Prostate gland (tissue), 2 donors: ENCODE data around the gene ZNF628. TPM values are rescaled to one million over a fixed set of nuclear protein-coding genes. Genes with fewer than 3 reads are reported as not detected.

Experiments used
- DNase-seq: peaks from one replicate; pipeline ENCODE4 v3.0.0-alpha.2; 2019; ENCODE audit warnings: low spot score
- H3K27ac ChIP-seq, 2 donors: fragments of 200-600 bp; sonication (generic); 2 replicates each; pipeline ENCODE4 v1.5.1; 2017 to 2019
- H3K27me3 ChIP-seq: fragments of 200-600 bp; sonication (generic); replicated peaks from 2 replicates; pipeline ENCODE4 v1.5.1; 2019; ENCODE audit not compliant: insufficient read depth
- H3K36me3 ChIP-seq, 2 donors: fragments of 200-600 bp; sonication (generic); 1 replicate in 1 of 2; 2 replicates in 1 of 2; pipeline versions ENCODE4 v1.5.1 to v1.8.1; 2017 to 2019
- H3K4me1 ChIP-seq: fragments of 200-600 bp; sonication (generic); replicated peaks from 2 replicates; pipeline ENCODE4 v1.5.1; 2019
- H3K4me3 ChIP-seq, 2 donors: fragments of 200-600 bp; sonication (generic); 2 replicates each; pipeline ENCODE4 v1.5.1; 2017 to 2019
- H3K9me3 ChIP-seq: fragments of 200-600 bp; sonication (generic); 2 replicates; pipeline ENCODE4 v1.5.1; 2017
- CTCF ChIP-seq, 4 experiments: fragments of 200-600 bp in 2 of 4; fragments of 450-650 bp in 2 of 4; sonication (generic) in 2 of 4; IDR thresholded peaks; 1 replicate in 3 of 4; 2 replicates in 1 of 4; pipeline ENCODE4 v1.5.1; 2016 to 2019; ENCODE audit warnings: antibody characterized with exemption in 4 of 4, mild to moderate bottlenecking in 2 of 4, moderate library complexity in 2 of 4
- POLR2A ChIP-seq: fragments of 450-650 bp; IDR thresholded peaks from one replicate; pipeline ENCODE4 v1.6.1; 2016; ENCODE audit warnings: antibody characterized with exemption, mild to moderate bottlenecking
- POLR2AphosphoS5 ChIP-seq: sonication (generic); formaldehyde crosslinking; IDR thresholded peaks from one replicate; pipeline ENCODE4 v1.6.1; 2017; ENCODE audit warnings: antibody characterized with exemption
- WGBS: methylation state at CpG from one replicate; pipeline ENCODE4 v1.1.5; 2018; 5-methylcytosine and 5-hydroxymethylcytosine counted together
- intact Hi-C: fragments of 100-400 bp; cut with DNase I; formaldehyde crosslinking; loops from one replicate; pipeline ENCODE4 v1.14.2; 2022
- total RNA-seq, 2 donors: library from RNA; depleted of rRNA; stranded (reverse); fragments of >200 nt; gene quantifications; one replicate each; pipeline ENCODE4 v1.1.0, GENCODE V29; 2016

The ZNF628 gene
- total RNA-seq, 2 donors from 2014 or later = 10.9 to 66.4 TPM

DNA sequence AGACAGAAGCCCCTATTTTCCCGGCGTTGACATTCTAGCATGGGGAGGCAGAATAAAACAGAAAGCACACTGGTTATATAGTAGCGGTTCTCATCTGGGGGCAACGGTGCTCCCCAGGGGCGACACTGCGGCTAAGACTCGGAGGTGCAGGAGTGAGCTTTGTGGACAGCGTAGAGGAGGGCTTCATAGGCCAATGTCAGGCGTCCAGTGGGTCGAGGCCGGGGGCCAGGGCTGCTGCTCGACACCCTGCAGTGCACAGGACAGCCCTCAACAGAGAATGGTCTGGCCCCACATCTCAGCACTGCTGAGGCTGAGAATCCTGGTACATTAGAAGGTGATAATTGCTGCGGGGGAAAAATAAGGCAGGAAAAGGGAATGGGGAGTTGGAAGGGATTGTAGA, 1.5 kb downstream of the ZNF628 start:
- no peak for TF ChIP-seq POLR2A
- no peak for TF ChIP-seq CTCF (IDR thresholded peaks at IDR 0.05)
- TF ChIP-seq POLR2AphosphoS5 = no peak
- WGBS = 84% methylated on average over 13 of the region's 13 CpGs
- intact Hi-C loops = no loop called here

DNA sequence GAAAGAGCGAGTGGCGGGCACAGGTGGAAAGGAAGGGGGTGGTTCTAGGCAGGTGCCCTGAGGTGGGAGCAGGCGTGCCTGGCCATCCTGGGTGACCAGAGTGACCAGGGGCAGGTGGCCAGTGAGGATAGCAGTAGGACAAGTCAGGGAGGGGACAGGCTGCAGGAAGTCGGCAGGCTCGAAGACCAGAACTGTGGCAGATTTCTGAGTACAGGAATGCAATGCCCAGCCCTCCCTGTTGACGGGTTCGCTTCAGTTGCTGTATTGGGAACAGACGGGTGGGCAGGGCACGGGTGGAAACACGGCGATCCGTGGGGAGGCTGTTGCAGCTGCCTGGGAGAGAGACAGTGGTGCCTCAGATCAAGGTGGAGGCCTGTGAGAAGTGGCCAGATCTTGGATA, 1.9 kb downstream of the ZNF628 start:
- H3K27me3 ChIP-seq = no peaks in the 10 kb centered on the region
- no peak overlapping the region for H3K27ac ChIP-seq
- H3K4me1 ChIP-seq = no peaks in the 10 kb centered on the region
- H3K4me3 ChIP-seq = no peak overlapping the region
- H3K9me3 ChIP-seq = no peaks in the 10 kb centered on the region
- TF ChIP-seq POLR2AphosphoS5 = no peak
- no peak for TF ChIP-seq CTCF (IDR thresholded peaks at IDR 0.05)
- no peak for TF ChIP-seq POLR2A
- H3K36me3 ChIP-seq = peaks cover 0 to 5% of the 10 kb centered on the region in 2 donors
- DNase-seq = no peak
- WGBS = 85% methylated on average over 12 of the region's 12 CpGs
- intact Hi-C loops = no loop called here

More for the DNA sequence above, 1.5 kb downstream of the ZNF628 start:
- DNase-seq = no peak
- no peak overlapping the region for H3K4me3 ChIP-seq
- H3K4me1 ChIP-seq = no peaks in the 10 kb centered on the region
- peaks cover 0 to under 1% of the 10 kb centered on the region in 2 donors for H3K36me3 ChIP-seq
- no peaks in the 10 kb centered on the region for H3K9me3 ChIP-seq
- no peaks in the 10 kb centered on the region for H3K27me3 ChIP-seq
- H3K27ac ChIP-seq = no peak overlapping the region

DNA sequence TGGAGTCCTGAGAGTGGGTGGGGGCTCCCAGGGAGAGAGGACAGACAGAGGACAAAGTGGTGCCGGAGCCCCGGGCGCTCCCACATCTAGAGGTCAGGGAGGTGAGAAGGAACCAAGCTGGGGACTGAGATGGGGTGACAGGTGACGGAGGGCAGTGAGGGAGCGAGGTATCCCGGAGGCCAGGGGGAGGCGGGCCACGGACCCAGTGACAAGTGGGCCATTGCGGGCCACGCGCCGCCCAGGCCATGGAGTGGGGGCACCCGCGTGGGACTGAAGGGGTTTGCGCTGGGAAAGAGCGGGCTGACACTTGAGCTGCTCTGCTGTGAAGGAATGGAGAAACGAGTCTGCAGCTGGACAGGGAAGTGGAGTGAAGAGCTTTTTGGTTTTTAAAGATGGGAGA, 2.6 kb downstream of the ZNF628 start:
- no peak for TF ChIP-seq POLR2AphosphoS5
- TF ChIP-seq POLR2A = no peak
- no peak for TF ChIP-seq CTCF (IDR thresholded peaks at IDR 0.05)

DNA sequence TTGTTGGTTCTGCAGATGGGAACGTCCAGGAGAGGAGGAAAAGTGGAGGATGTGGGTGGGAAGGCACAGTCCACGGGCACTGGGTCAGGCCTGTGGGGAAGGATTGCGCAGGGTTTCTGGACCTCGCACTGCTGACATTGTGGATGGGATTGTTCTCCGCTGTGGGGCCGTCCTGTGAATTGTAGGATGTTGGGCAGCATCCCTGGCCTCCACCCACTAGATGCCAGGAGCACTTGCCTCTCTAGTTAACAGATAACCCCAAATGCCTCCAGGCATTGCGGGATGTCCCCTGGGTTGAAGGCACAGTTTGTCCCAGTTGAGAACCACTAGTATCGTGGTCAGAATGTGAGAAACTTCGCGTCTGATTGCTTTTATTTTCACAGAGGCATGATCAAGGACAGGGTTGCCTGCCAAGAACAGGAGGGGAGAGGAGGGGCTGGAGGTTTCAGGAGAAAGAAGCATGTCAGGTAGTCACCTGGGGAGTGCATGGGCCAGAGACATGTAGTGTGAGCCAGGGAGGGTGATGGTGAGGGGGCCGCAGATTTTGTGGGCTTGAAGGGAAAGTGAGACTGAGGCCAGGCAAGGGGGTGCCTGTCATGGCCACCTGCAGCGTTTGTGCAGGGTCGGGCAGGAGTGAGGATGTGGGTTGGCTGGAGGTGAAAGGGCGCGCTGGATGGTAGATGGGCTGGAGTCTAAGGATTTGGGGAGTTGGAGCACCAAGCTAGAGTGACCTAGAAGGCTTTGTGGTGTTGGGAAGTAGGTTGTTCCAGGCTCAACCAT, 3.2 kb downstream of the ZNF628 start:
- no peaks in the 10 kb centered on the region for H3K27me3 ChIP-seq
- no peak for TF ChIP-seq CTCF (IDR thresholded peaks at IDR 0.05)
- DNase-seq = no peak
- H3K4me3 ChIP-seq = no peak overlapping the region
- intact Hi-C loops = no loop called here
- peaks cover 4% of the 10 kb centered on the region for H3K4me1 ChIP-seq
- 68% methylated on average over 15 of the region's 15 CpGs for WGBS
- no peak overlapping the region for H3K27ac ChIP-seq
- H3K9me3 ChIP-seq = no peaks in the 10 kb centered on the region
- H3K36me3 ChIP-seq = peaks cover 0 to 5% of the 10 kb centered on the region in 2 donors

More for the DNA sequence above, 2.6 kb downstream of the ZNF628 start:
- 88% methylated on average over 17 of the region's 17 CpGs for WGBS
- intact Hi-C loops = no loop called here
- Histone ChIP-seq H3K27ac (no peak overlapping the region), H3K27me3 (no peaks in the 10 kb centered on the region), H3K9me3 (no peaks in the 10 kb centered on the region), H3K4me1 (no peaks in the 10 kb centered on the region), H3K4me3 (no peak overlapping the region), H3K36me3 (peaks cover 0 to 5% of the 10 kb centered on the region in 2 donors)
- no peak for DNase-seq
